HepG2 (cell line): Measurements from ENCODE around the gene FRAS1. TPM values are rescaled to one million over a fixed set of nuclear protein-coding genes. Genes with fewer than 3 reads are reported as not detected.

Experiments used
- ATAC-seq: fragments of 200-7000 bp; cut with Tn5 transposase; 3 replicates; pipeline ENCODE4 v1.9.1; 2020; ENCODE audit warnings: mild to moderate bottlenecking, moderate library complexity
- BruUV-seq: library from RNA; stranded (reverse); fragments of 400-500 nt; replicated peaks from 2 replicates; lab custom pipeline; 2021; lab: Mats Ljungman, UMichigan
- CTCF ChIA-PET: fragments of 300-600 bp; formaldehyde crosslinking; extraction: SDS; loops from one replicate; lab custom pipeline; 2021; ENCODE audit warnings: low total read pairs, inconsistent platforms, low intra/inter-chr PET ratio; lab: Yijun Ruan, JAX
- POLR2A ChIA-PET: fragments of 350-600 bp; sonication (Branson Sonifier 250); formaldehyde crosslinking; loops from one replicate; lab custom pipeline; 2020; ENCODE audit warnings: antibody characterized with exemption, inconsistent platforms; lab: Yijun Ruan, JAX
- DNase-seq: peaks from one replicate; pipeline ENCODE4 v3.0.0-alpha.2; 2015; ENCODE audit warnings: low spot score
- FAIRE-seq: peaks from 3 replicates; lab custom pipeline; 2011; peaks lifted over from hg19 to GRCh38; lab: Jason Lieb, UNC
- H2AFZ ChIP-seq: one replicate; pipeline ENCODE4 v1.6.1; 2011; ENCODE audit warnings: low read length, inconsistent platforms
- H3K27ac ChIP-seq: fragments of 300-600 bp; 3 replicates; pipeline ENCODE4 v1.8.0; 2011; ENCODE audit warnings: mixed run types, mild to moderate bottlenecking, mixed read lengths, low read length, inconsistent platforms; ENCODE audit not compliant: insufficient read depth; ENCODE audit errors: extremely low read length
- H3K27me3 ChIP-seq, 2 experiments: fragments of 200-600 bp in 1 of 2; 2 replicates in 1 of 2; 3 replicates in 1 of 2; pipeline versions ENCODE4 v1.6.0 to v1.8.0; 2011; ENCODE audit warnings: low read length in 2 of 2, mild to moderate bottlenecking in 2 of 2, moderate library complexity in 2 of 2, inconsistent platforms in 1 of 2; ENCODE audit not compliant: insufficient read depth in 2 of 2, control insufficient read depth in 1 of 2
- H3K36me3 ChIP-seq, 2 experiments: fragments of 200-600 bp in 1 of 2; replicated peaks in 1 of 2; 2 replicates in 1 of 2; 3 replicates in 1 of 2; pipeline versions ENCODE4 v1.5.1 to v1.8.0; 2011; ENCODE audit warnings: low read length in 2 of 2, inconsistent platforms in 1 of 2; ENCODE audit not compliant: insufficient read depth in 2 of 2, control insufficient read depth in 1 of 2
- H3K4me1 ChIP-seq: 2 replicates; pipeline ENCODE4 v1.5.1; 2012; ENCODE audit warnings: low read length, inconsistent platforms; ENCODE audit not compliant: insufficient read depth
- H3K4me2 ChIP-seq: 2 replicates; pipeline ENCODE4 v1.6.0; 2011; ENCODE audit warnings: low read depth, low read length, inconsistent platforms
- H3K4me3 ChIP-seq, 3 experiments: fragments of 200-600 bp in 1 of 3; sonication (generic), shearing (Covaris generic) in 1 of 3; replicated peaks in 1 of 3; 2 replicates each; pipeline ENCODE4 v1.5.1; 2011 to 2016; ENCODE audit warnings: low read length in 3 of 3, inconsistent platforms in 2 of 3, low read depth in 2 of 3, mild to moderate bottlenecking in 2 of 3, control low read depth in 1 of 3, mixed read lengths in 1 of 3; ENCODE audit not compliant: insufficient read depth in 1 of 3
- H3K79me2 ChIP-seq: one replicate; pipeline ENCODE4 v1.6.1; 2011; ENCODE audit warnings: low read length, inconsistent platforms; ENCODE audit not compliant: insufficient read depth
- H3K9ac ChIP-seq: 2 replicates; pipeline ENCODE4 v1.6.0; 2011; ENCODE audit warnings: mild to moderate bottlenecking, low read depth, low read length, inconsistent platforms; ENCODE audit not compliant: insufficient read depth
- H3K9me3 ChIP-seq: 2 replicates; pipeline ENCODE4 v1.5.1; 2012; ENCODE audit warnings: mild to moderate bottlenecking, low read length
- H4K20me1 ChIP-seq: 2 replicates; pipeline ENCODE4 v1.6.0; 2011; ENCODE audit warnings: inconsistent platforms, mild to moderate bottlenecking, low read length, moderate library complexity; ENCODE audit not compliant: insufficient read depth
- AHR ChIP-seq: IDR thresholded peaks from 2 replicates; pipeline ENCODE4 v1.6.1; 2018; ENCODE audit warnings: missing genetic modification reagents, missing compliant biosample characterization
- FOXA1 ChIP-seq, 2 experiments: fragments of 450-650 bp in 1 of 2; sonication (generic) in 1 of 2; formaldehyde crosslinking in 1 of 2; IDR thresholded peaks; 2 replicates each; pipeline versions ENCODE4 v1.4.0 to v1.6.1; 2016 to 2020; ENCODE audit warnings: missing genetic modification reagents in 1 of 2
- GPN1 ChIP-seq: sonication (generic); formaldehyde crosslinking; IDR thresholded peaks from 2 replicates; pipeline ENCODE4 v1.5.1; 2020; ENCODE audit warnings: missing genetic modification reagents, borderline replicate concordance
- TCF7 ChIP-seq: sonication (generic); IDR thresholded peaks from 2 replicates; pipeline ENCODE4 v1.6.1; 2016; ENCODE audit warnings: antibody characterized with exemption, low read depth
- TGIF2 ChIP-seq: IDR thresholded peaks from 2 replicates; pipeline ENCODE4 v1.6.1; 2016; ENCODE audit warnings: control low read depth, missing compliant biosample characterization
- ZBTB4 ChIP-seq: sonication (generic); formaldehyde crosslinking; IDR thresholded peaks from 2 replicates; pipeline ENCODE4 v1.4.0; 2020; ENCODE audit warnings: missing genetic modification reagents, mild to moderate bottlenecking, borderline replicate concordance
- ZMYM3 ChIP-seq: sonication (generic); formaldehyde crosslinking; IDR thresholded peaks from 2 replicates; pipeline ENCODE4 v1.5.1; 2020; ENCODE audit warnings: mild to moderate bottlenecking, missing genetic modification reagents
- ZNF292 ChIP-seq: sonication (generic); formaldehyde crosslinking; IDR thresholded peaks from 2 replicates; pipeline ENCODE4 v1.8.1; 2022; ENCODE audit warnings: mild to moderate bottlenecking, low read depth, missing genetic modification reagents, borderline replicate concordance
- ZSCAN12 ChIP-seq: sonication (generic); formaldehyde crosslinking; IDR thresholded peaks from 2 replicates; pipeline ENCODE4 v1.9.0; 2021; ENCODE audit warnings: mild to moderate bottlenecking, missing genetic modification reagents
- ZUFSP ChIP-seq: sonication (generic); formaldehyde crosslinking; IDR thresholded peaks from 2 replicates; pipeline ENCODE4 v1.9.0; 2021; ENCODE audit warnings: missing genetic modification reagents, mild to moderate bottlenecking, borderline replicate concordance
- WGBS: methylation state at CpG from one replicate; pipeline ENCODE4 v1.1.6; 2017; ENCODE audit warnings: low lambda C conversion rate; 5-methylcytosine and 5-hydroxymethylcytosine counted together
- in situ Hi-C: cut with HindIII; loops from 2 replicates; pipeline ENCODE4 v1.10.0; 2017; ENCODE audit warnings: low pct_unique_long_range_greater_than_20kb; ENCODE audit not compliant: extremely low pct_ligation_motif_present
- intact Hi-C: fragments of 100-400 bp; cut with micrococcal nuclease; formaldehyde crosslinking; loops from one replicate; pipeline ENCODE4 v1.10.0; 2022; ENCODE audit not compliant: unreplicated experiment
- polyA plus RNA-seq, 8 experiments: library from polyadenylated mRNA; depleted of rRNA in 3 of 8; stranded (reverse) in 7 of 8; unstranded in 1 of 8; fragments of >200 nt; fragmentation: Illumina TruSeq in 4 of 8; extraction: Trizol in 4 of 8; gene quantifications; 2 replicates each; pipeline versions ENCODE4 v1.2.1 to v1.2.3, GENCODE V29; 2011 to 2016; ENCODE audit warnings: low read depth in 4 of 8, missing spikeins in 1 of 8, mixed read lengths in 1 of 8; ENCODE audit not compliant: insufficient read depth in 1 of 8
- total RNA-seq, 5 experiments: library from RNA; depleted of rRNA; stranded (reverse); fragments of >200 nt; fragmentation: Illumina TruSeq; extraction: Trizol; gene quantifications; 2 replicates each; pipeline ENCODE4 v1.2.3, GENCODE V29; 2016; ENCODE audit warnings: low read depth in 1 of 5
- TF ChIP-seq, protein P1 (sequence below): fragments of 450-650 bp; IDR thresholded peaks from 2 replicates; pipeline ENCODE4 v1.6.1; 2016
- TF ChIP-seq, protein P2 (sequence below): sonication (generic); formaldehyde crosslinking; IDR thresholded peaks from 2 replicates; pipeline ENCODE4 v1.4.0; 2020; ENCODE audit warnings: missing genetic modification reagents, borderline replicate concordance

The FRAS1 gene
- total and polyA plus RNA-seq, 2 of the 13 experiments (the other 11 are each of a cell fraction or from before 2014, with no cell fraction given), result 22.5 to 31.6 TPM

DNA sequence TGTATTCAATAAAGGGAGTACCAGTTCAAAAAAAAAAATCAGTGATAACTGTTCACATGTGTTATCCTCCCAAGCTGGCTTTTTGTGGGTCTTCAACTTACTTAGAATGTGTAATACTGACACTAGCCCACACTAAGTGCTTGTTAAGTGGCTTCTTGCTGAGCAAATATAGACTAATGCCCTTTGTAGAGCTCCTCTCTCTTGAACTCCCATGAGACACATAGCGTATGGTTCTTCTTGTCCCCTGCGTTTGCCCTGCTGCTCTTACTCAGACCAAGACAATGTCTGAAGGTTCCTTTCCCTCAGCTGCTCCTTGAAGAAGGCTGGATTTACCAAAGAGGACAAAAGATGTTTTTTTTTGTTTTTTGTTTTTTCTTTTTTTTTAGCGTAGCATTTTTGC lies 110.9 kb downstream of the FRAS1 start:
- no peak overlapping the region for H3K4me3 ChIP-seq
- no peak overlapping the region for H3K9ac ChIP-seq
- in situ Hi-C loops (no loop called here), intact Hi-C loops (loop anchor here (5.0 kb wide), 2 partner anchors 36 to 111 kb away; partner anchors contain the start of gene FRAS1)
- ATAC-seq (peak; percentile 17; the same call in 1 of the 3 replicates), DNase-seq (peak; percentile 39)
- H3K27ac ChIP-seq, result peak overlapping the region; percentile 29
- TF ChIP-seq ZNF292 (CRISPR knock-in tag) (no peak), ZUFSP (CRISPR knock-in tag) (no peak), ZMYM3 (CRISPR knock-in tag) (no peak), GPN1 (CRISPR knock-in tag) (no peak), TCF7 (no peak), FOXA1 (IDR thresholded peaks at IDR 0.05) (no peak), FOXA1 (CRISPR knock-in tag; IDR thresholded peaks at IDR 0.05) (no peak), AHR (CRISPR knock-in tag) (no peak), TGIF2 (no peak), ZBTB4 (CRISPR knock-in tag) (no peak), ZSCAN12 (CRISPR knock-in tag) (no peak)
- TF ChIP-seq, protein P1, sequence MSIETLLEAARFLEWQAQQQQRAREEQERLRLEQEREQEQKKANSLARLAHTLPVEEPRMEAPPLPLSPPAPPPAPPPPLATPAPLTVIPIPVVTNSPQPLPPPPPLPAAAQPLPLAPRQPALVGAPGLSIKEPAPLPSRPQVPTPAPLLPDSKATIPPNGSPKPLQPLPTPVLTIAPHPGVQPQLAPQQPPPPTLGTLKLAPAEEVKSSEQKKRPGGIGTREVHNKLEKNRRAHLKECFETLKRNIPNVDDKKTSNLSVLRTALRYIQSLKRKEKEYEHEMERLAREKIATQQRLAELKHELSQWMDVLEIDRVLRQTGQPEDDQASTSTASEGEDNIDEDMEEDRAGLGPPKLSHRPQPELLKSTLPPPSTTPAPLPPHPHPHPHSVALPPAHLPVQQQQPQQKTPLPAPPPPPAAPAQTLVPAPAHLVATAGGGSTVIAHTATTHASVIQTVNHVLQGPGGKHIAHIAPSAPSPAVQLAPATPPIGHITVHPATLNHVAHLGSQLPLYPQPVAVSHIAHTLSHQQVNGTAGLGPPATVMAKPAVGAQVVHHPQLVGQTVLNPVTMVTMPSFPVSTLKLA, result no peak
- TF ChIP-seq, protein P2, sequence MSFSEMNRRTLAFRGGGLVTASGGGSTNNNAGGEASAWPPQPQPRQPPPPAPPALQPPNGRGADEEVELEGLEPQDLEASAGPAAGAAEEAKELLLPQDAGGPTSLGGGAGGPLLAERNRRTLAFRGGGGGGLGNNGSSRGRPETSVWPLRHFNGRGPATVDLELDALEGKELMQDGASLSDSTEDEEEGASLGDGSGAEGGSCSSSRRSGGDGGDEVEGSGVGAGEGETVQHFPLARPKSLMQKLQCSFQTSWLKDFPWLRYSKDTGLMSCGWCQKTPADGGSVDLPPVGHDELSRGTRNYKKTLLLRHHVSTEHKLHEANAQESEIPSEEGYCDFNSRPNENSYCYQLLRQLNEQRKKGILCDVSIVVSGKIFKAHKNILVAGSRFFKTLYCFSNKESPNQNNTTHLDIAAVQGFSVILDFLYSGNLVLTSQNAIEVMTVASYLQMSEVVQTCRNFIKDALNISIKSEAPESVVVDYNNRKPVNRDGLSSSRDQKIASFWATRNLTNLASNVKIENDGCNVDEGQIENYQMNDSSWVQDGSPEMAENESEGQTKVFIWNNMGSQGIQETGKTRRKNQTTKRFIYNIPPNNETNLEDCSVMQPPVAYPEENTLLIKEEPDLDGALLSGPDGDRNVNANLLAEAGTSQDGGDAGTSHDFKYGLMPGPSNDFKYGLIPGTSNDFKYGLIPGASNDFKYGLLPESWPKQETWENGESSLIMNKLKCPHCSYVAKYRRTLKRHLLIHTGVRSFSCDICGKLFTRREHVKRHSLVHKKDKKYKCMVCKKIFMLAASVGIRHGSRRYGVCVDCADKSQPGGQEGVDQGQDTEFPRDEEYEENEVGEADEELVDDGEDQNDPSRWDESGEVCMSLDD (CRISPR knock-in tag), result no peak
- TF ChIP-seq, all 625 proteins: peak for 0
- BruUV-seq, result no TSS peak
- H3K4me1 ChIP-seq, result peaks cover 61% of the 10 kb centered on the region
- H3K36me3 ChIP-seq, result 0 out of 5 replicates have a peak, but pooled peaks cover 0 to 7% of the 10 kb centered on the region in 2 experiments
- no peaks in the 10 kb centered on the region; the same call in 1 of the 2 replicates for H4K20me1 ChIP-seq
- H3K4me2 ChIP-seq, result no peak overlapping the region
- H3K27me3 ChIP-seq, result no peaks in the 10 kb centered on the region
- no peaks in the 10 kb centered on the region for H3K9me3 ChIP-seq
- H3K79me2 ChIP-seq, result peaks cover 60% of the 10 kb centered on the region
- 92% methylated on average over 3 of the region's 3 CpGs for WGBS
- no peak overlapping the region for H2AFZ ChIP-seq
- ChIA-PET POLR2A (interaction anchor here (0.6 kb wide), 1 partner anchor 1330 kb away, joined by 3 read pairs; no protein-coding TSS in a partner anchor), CTCF (no interaction called here)
- peak; percentile 23 for FAIRE-seq
